Inferior parietal cortex (tissue), 1 donor: ENCODE data around the gene PAX9.
"Not testable (repeated sequence)": the region's sequence is repeated elsewhere in the genome, so short reads cannot be mapped to it uniquely, and the experiment has no call there.

Experiments
- DNase-seq: peaks from one replicate; pipeline ENCODE4 v3.0.0-alpha.2; 2016; ENCODE audit errors: extremely low spot score

Gene PAX9

DNA sequence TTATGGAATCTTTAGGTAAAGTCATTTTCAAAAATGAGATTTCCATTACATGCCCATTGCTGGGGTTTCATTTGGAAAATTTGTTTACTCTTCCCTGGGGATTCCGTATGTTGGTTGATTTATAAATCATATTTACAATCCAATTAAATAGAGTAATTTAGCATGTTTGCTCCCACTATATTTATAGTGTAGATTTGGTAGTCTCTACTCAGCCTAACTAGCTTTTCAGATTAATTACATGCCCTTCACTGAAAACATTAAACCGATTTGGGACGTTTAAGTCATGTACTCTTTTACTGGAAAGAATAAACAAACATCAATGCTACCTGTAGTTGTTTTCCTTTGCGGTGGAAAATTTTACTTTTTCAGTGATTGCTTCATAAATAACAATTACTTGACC lies 10.4 kb downstream of the PAX9 start:
- no peak for DNase-seq

DNA sequence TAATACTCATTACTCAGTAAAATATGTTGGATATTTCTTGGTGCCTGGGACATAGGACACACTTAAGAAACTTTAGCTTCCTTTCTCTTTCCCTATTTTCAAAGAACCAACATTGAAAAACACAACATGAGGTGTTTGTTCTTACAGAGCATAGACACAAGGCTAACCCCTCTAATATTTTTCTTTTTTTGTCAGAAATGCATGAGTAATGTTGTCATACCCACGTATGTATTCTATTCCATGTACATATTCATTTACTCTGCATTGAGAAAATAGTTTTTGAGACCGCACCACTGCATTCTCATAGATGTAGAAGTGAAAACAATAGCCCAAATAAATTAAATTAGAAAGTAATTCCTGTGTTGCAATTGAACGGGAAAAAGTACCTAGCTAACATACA lies 13.0 kb downstream of the PAX9 start:
- no peak for DNase-seq

DNA sequence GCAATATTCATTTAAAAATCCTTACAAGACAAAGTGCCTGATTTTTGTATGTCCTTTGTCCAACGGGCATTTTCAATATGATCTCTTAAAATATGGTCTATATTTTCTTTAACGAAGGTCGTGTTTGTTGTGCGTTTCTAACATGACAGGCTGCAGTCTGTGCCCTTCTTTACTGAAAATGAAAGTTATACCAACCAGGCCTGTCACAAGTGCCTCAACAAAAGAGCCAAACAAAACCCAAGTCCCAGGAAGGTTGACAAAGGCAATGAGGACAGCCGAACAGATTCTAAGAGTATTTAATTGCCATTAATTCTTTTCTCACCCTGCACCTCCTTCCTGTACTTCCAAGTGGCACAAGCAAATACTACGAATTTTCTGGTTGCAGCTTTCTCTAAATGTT lies 13.9 kb downstream of the PAX9 start:
- DNase-seq: no peak

DNA sequence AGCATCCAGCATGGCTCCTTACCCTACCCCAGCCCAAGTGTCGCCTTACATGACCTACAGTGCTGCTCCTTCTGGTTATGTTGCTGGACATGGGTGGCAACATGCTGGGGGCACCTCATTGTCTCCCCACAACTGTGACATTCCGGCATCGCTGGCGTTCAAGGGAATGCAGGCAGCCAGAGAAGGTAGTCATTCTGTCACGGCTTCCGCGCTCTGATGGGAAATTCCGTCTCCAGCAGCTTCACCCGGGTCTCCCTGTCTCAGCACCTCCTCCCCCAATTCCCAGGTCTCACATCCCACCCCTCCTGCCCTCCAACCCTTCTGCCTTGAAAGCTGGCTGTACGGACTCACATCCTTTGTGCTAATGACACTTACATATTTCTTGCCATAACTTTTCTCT lies 14.6 kb downstream of the PAX9 start:
- DNase-seq: no peak

DNA sequence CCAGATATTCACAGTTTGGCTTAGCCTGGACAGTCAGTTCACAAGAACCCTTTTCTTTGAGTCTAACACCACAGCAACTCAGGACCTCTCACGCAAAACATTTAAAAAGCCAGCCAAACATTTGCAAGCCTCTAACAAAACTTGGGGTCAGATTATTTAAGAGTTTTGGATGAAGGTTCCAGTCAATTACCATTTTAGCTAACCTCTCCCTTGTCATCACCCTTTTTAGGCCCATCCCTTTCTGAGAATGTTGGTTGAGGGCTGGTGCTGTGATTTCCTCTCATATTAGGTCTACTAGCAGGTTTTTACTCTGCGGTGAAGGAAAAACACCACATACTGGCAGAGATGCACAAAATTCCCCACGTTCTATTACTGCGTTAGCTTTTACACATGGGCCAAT lies 20.7 kb downstream of the PAX9 start:
- DNase-seq: no peak

DNA sequence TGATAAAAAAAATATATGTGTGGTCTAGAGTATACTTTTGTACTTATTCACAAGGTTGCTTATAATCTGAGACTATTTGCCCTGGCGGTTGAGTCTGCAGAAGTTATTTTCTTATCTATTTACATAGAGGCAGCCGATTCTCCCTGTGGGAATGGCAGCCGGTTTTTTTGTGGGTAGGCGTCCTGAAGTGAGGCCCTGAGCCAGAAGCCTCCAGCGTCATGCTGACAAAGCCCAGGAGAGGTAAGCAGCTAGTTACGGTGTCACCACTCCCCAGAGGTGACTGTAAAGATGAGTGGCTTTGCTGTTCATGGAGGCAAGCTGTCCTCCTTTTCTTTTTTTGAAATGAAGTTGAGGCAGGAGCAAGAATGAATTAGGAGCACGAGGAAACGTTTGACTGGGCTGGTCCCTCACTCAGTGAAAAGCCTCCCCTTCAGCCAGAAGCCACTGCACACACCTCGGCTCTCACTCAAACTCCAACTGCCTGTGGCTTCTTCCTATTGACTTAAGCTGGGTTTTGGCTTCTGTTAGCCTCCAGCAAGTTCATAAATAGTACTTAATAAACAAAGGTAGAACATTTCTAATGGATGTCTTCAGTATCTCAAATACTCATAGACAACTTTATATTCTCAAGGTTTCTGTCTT lies 21.5 kb downstream of the PAX9 start:
- no peak for DNase-seq

DNA sequence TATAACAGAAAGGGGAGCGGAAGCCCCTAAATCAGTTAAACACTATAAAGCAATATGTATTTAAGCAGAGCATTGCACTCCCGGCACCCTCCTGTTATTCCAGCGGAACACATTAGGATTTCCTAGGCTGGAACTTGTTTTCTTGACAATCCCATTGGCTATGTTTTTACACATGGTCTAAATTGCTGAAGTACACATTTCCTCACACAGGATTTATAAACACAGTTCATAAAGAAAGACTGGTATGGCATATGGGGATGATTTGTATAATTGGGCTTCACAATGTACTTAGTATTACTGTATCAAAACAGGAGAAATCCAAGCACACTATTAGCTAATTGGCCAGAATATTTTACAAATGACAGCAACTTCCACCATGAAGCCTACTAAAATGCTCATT lies 23.3 kb downstream of the PAX9 start:
- no peak for DNase-seq

DNA sequence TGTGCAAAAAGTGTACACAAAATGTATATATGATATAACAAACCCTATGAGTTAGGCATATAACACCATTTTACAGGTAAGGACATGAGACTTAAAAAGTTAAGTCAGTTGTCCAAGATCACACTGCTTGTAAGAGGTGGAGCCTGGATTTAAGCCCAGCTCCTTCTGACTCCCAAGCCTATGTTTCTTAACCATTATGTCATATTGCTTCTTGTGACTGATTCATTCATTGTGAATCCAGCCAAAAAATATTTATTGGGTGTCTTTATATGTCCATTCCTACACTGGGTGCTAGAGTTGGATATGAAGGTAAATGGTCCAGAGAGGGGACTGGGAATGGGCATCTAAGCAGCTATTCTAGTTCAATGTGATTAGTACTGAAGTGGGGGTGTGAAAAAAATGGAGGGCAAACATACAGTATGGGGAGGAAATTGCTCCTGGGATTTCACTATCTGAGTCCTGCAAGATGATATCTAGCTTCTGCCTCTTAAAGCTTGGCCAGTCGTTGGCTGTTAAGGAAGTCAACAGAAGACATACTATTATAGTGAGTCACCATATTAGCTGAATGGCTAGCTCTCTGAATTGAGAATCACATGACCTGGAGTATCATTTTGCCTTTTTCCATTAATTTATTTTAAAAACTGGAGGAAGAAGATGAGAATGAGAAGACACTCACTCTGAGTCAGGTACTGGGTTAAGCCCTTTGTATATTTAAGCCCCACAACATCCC lies 28.8 kb downstream of the PAX9 start:
- DNase-seq: no peak

DNA sequence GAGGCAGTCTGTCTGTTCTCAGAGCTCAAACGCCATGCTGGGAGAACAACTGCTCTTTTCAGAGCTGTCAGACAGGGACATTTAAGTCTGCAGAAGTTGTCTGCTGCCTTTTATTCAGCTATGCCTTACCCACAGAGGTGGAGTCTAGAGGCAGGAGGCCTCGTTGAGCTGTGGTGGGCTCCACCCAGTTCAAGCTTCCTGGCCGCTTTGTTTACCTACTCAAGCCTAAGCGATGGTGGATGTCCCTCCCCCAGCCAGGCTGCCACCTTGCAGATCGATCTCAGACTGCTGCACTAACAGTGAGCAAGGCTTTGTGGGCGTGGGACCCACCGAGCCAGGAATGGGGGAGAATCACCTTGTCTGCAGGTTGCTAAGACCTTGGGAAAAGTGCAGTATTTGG lies 37.8 kb downstream of the PAX9 start:
- DNase-seq: not testable (repeated sequence)

DNA sequence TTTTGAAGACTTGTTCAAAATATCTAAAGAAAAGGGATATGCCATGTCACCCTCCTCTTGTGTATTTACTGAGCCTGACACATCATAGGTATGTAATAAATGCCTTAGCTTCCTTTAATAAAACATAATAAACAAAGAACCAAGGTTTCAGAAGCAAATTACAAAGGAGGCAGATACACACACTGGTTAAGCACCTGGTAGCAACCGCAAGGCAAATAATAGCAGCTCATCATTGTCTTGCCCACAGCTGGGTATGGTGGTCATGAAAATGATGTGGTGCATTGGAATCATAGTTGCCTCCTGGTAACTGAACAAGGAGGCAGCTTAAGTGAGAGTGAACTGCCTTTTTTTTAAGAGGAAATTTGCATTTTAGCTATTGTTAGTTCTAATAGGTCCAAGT lies 39.0 kb downstream of the PAX9 start:
- DNase-seq: no peak

DNA sequence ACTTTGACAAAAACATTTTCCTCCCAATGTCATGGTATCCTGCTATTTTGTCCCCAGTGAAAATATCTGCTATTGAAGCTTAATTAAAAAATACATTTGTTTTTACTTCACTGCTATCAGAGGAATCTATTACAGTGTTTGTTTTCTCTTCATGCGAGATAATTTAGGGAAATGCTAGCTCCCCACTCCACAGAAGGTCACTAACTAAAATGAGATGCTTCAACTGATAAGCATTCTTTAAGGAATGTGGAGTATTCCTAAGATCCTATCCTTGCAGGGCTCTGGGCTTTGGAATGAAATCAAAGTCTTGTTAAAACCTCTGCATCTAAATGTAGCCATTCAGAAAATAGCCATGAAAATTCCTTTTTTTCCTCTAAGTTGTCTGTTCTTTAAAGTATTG lies 39.5 kb downstream of the PAX9 start:
- no peak for DNase-seq

DNA sequence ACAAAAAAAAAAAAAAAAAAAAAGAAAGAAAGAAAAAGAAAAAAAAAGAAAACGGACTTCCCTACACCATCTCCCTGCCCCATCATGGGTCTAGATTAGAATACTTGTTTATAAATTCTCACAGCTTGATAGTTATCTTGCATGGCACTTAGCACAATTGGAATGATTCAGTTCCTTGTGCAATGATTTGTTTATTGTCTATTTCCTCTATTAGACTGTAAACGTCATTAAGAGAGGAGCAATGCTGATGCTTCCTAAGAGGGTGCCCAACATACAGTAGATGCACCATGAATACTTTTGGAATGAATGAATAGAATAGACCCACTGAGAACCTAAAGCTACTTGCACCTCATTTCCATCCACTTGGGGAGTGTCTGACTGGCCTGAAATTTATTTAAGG lies 40.8 kb downstream of the PAX9 start:
- no peak for DNase-seq

DNA sequence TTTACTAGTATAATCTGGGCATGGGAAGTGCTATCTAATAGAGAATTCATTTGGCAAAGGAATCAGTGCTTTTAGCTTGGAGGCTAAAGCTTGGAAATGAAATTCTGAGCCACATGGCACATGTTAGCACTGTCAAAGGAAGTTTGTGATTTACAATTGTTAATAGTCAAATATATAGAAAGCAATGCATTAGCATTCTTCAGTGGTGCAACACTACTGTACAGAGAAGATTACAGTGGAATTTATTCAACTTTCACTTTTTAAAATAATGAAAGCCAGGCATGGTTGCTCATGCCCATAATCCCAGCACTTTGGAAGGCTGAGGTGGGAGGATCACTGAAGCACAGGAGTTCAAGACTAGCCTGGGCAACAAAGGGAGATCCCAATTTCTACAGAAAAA lies 45.9 kb downstream of the PAX9 start:
- no peak for DNase-seq

DNA sequence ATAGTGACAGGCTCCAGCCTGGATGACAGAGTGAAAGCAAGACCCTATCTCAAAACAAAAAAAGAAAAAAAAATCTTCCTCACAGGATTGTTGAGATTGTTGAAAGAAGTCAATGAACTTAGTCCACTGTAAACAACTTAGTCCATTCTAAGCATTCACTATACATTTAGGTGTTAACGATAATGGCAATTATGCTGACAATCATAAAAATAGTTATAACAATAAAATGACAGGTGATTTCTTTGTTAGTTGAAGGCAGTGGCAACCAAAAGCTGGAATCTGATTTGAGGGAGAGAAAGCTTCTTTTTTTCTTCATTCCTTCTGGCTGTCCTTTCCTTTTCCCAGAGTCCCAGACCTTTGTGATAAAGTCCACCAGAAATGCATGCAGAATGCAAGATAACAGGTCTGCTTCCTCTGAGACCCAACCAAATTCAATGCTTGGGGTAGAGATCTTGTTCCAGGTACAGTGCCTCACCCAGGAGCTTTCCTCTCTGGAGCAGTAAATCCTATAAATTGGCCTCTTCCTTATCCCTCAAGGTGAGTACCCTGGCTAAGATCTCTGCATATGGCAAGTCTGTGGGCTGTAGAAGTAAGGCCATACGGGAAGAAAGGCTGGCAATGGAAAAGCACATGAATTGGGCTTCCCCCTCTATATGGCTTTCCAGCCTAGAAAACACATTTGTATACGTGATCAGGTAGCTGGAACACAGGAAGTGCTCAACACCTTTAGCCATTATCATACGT lies 52.5 kb downstream of the PAX9 start:
- DNase-seq: no peak

DNA sequence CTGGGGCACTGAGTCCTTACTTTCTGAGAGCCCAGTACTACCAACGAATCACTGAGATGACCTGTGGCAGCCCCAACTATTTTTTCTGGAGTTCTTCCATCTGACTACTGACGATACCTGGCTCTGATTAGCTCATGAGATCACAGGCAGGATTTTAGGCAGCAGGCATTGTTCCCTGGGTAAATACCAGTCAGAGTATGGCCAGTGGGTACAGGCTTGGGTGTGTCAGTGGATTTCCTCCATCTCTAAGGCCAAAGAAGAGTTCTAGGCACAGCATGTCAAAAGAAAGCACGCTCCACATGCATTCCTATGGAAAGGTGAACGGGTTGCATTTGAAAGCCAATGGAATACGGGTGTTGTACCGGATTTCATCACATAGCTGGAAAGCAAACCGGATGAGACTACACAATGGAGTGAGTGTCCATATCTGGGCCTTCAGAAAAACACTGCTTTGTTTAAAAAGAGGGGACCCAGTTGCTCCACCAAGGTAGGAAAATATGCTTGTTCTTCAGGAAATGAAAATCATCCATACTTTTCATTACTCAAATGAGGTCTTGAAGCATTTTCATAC lies 55.0 kb downstream of the PAX9 start:
- DNase-seq: no peak

DNA sequence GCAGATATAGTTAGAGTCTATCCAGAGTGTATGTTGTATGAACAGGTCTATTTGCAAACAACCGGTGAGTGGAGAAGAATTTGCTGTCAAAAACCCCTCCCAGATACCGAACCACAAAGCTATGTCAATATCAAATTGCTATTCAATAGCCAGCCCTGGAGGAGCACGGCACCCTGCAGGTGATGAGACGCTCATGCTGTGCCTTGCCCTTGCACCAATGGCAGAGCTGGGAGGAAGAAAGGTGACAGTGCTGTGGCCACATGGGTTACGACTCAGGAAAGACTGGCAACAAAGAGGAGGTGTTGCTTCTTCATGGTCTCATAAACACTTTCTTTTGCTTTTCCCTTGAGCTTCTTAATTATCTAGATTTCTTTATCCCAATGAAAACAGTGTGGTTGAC lies 55.7 kb downstream of the PAX9 start:
- no peak for DNase-seq

DNA sequence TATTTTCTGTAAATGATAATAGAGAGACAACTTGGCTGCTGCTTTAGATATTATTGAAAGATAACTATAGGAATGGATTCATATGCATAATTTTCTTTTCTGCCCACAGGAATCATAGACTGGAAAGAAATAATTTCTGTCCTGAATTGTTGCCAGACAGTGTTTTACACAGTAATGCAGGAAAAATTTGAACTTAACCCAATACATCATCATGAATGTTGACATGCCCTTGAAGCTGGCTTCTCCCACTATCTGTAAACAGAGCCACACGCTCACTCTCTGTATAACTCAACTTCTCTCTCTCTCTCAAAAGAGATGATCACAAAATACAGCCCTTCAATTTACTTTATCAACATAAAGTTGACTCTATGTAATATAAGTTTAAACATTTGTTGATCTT lies 56.6 kb downstream of the PAX9 start:
- no peak for DNase-seq

DNA sequence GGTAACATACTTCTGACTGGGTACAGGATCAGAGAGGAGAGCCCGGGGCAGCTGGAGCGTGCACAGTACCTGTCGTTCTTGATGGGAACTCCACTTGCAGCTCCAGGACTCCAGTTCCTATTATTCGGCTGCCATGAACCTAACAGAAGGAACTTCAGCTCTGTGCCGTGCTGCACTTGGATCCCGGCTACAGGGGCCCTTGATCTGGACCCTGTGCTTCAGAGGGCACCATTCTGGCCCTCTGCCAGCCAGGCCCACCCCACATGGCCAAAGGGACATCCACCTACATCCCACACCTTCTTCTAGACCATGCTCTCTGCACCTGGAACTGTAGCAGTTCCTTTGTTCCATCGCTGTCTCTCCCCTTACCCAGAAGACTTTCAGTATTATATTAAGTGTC lies 58.2 kb downstream of the PAX9 start:
- no peak for DNase-seq

DNA sequence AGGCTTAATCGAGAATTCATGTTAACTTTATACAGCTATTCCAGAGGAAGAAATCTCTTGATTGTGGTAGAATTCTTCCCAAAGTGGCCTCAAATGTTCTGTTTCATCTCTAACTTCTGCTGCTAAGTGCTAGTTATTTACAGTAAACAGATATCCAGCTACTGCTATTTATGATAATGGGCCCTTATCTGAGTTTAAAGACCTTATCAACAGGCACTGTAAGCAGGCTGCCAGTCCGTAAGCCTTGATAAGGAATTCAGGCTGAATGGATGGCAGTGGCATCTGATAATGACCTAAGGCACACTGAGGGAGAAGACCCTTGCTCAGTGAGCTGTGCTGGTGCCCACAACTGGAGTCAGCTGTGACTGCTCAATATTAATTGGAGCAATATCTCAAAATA lies 59.0 kb downstream of the PAX9 start:
- DNase-seq: no peak

DNA sequence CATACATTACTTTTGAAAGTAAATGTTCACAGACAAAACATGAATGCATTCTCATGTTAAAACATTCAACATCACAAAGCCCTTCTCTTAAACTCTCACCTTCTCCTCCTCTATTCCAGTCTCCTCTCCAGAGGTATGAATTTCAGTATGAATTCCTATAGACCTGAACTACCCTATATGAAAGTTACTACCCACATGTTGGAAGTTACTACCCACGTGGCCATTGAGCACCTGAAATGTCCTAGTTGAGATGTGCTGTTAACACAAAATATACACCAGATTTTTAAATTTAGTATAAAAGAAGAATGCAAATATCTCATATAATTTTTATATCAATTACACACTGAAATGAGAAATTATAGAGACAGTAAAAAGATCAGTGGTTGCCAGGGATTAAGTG lies 60.2 kb downstream of the PAX9 start:
- DNase-seq: no peak

DNA sequence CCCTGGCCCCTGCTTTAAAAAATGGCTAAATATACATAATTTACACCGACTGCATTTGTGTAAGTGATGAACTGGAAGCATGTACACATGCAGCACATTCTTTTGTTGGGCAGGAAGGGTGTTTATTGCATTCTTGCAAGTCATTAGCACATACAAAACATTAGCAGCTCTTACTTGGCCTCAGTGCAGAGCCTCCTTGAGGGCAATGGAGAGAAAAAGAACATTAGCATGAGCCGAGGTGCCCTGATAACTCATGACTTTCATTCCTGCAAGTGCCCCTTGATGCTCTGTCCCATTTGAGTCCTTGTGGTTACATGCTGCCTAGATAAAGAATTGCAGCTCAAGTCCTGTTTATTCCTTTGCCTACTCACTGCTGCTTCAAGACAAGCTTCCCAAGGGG lies 61.9 kb downstream of the PAX9 start:
- DNase-seq: no peak

DNA sequence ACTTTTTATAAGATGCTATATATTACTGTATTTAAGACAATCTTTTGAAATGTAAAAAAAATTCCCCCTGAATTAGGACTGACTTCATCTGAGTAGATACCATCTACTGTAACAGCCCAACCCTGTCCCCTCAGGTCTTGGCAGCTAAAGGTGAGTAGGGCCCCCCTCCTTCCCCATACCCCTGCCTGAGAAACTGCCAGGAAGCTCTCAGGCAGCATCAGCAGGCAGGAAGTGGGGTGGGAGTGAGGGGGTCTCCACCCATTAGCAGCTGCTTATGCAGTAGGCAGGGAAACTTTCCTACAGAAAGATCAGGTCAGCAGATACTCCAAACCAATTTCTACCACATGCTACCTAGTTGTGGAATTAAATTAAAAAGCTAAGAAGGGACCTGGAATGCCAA lies 62.5 kb downstream of the PAX9 start:
- DNase-seq: no peak

DNA sequence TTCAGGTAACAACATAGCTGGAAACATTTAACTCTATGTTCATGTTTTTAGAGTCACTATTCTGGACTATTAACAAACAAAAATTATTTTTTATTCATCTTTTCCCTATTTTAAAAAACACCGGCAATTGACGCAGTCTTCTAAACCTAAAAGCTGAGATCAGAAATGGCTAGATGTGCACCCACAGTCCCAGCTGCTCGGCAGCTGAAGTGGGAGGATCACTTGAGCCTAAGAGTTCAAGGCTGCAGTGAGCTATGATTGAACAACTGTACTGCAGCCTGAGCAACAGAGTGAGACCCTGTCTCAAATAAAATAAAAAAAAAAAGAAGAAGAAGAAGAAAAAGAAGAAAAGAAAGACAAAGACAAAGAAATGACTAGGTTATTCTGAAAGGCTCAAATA lies 64.5 kb downstream of the PAX9 start:
- DNase-seq: no peak
